GM19452 (cell line): ENCODE data around the gene CRYZL1.
"Not testable (repeated sequence)": the region's sequence is repeated elsewhere in the genome, so short reads cannot be mapped to it uniquely, and the experiment has no call there.

Experiments used
- ATAC-seq: cut with Tn5 transposase; IDR thresholded peaks from one replicate; pipeline ENCODE4 v1.9.1; 2021; ENCODE audit not compliant: unreplicated experiment

CRYZL1 gene

DNA sequence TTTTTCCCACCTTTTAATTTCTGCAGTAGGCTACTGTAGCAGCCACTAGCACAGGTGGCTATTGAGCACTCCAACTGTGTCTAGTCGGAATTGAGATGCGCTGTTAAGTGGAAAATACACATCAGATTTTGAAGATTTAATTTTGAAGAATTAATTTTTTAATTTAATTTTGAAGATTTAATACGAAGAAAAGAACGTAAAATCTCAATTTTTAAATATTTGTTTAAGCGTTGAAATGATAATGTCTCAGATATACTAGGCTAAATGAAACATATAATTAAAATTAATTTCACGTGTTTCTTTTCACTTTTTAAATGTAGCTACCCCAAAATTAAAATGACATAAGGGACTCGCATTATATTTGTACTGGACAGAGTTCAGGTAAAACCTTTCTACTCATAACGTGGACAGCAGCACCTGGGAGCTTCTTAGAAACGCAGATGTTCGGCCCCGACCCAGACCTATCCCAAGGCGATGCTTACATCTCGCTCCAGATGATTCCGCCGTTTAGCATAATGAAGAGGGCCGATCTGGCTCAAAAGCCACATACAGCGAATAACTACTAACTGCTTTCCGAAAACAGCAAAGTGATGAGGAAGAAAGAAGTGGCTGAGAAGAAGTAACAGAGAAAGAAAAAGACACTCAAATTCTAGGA, 717 bp downstream of the CRYZL1 start:
- no peak for ATAC-seq

DNA sequence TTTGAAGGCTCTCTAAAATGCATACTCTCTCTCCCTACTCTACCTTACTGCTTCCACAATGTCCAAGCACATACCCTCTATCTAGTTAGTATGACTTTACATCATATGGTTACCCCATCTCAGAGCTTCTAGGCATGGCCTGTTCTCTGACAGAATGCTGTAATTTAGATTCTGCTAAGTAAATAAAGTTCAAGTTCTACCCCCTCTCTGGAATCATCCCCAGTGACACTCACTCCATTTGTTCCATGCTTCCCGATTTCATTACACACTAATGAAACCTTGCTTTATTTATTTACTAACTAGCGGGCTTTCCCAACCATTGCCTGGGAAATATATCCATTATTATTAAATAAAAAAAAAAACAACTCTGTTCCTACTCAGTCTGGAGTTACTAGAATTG, 7.3 kb downstream of the CRYZL1 start:
- no peak for ATAC-seq

DNA sequence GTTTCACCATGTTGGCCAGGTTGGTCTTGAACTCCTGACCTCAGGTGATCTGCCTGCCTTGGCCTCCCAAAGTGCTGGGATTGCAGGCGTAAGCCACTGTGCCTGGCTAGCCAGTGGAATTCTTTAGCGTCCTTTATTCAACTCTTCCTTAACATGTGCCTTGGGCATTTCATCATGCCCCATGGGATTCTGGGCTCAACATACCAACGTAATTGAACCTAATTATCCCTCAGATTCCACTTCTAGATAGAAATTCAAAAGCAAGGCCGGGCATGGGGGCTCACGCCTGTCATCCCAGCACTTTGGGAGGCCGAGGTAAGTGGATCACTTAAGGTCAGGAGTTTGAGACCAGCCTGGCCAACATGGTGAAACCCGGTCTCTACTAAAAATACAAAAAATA, 15.4 kb downstream of the CRYZL1 start:
- not testable (repeated sequence) for ATAC-seq

DNA sequence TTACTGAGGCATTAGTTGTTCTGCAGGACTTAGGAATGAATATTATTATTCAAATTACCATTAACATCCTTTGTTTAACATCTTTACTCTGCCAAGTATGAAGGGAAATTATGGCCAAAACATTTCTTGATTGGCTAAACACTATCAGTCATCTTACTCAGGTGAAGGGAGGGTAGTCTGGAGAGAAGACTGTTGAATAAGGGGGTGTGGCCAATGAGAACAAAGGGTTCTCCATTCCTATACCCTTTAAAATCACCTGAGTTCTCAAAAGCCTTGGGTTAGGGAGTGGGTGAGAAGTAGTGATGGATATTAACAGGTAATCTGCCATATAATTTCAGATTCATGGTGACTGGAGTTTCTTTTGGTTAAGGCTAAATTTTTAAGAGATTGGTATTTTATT, 19.3 kb downstream of the CRYZL1 start:
- no peak for ATAC-seq

DNA sequence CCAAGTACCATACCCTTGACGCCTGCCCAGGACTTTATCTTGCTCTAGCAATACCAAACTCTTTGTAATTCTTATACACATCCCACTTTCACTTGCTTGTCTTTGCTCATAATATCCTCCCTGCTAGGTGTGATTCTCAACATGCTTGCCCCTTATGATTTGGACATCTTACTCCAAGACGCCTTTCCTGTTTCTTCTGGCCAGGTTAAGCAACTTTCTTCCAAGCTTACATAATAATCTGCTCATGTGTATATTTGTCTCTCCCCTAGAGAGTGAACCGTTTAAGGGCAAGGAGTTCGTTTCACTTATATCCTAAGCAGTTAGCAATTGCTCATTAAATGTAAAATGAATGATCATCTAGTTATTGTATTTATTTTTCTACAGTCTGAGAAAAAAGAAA, 21.8 kb downstream of the CRYZL1 start:
- no peak for ATAC-seq

DNA sequence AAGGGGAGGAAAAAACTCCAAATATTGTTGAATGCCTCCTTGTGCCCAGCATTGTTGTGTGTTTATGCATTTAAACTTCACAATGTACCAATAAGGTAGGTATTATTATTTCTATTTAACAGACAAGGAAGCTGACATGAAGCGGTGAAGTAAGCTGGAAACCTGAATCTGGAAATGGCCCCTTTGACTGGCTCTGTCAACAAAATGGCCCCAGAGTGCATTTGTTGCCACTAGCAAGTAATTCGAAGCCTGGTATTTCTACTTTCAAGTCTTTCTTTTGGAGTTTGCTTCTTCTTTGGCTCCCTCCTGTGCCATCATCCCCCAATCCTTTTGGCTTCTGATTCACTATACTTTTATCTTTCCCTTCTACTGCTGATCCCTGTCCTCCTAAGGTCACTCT, 23.1 kb downstream of the CRYZL1 start:
- ATAC-seq: no peak

DNA sequence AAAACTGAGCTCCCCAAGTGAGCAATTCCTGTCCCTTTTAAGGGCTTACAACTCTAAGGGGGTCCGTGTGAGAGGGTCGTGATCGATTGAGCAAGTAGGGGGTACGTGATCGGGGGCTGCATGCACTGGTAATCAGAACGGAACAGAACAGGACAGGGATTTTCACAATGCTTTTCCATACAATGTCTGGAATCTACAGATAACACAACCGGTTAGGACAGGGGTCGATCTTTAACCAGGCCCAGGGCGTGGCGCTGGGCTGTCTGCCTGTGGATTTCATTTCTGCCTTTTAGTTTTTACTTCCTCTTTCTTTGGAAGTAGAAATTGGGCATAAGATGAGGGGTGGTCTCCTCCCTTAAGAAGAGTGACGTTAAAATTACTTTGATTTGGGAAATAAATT, 24.0 kb downstream of the CRYZL1 start:
- not testable (repeated sequence) for ATAC-seq

DNA sequence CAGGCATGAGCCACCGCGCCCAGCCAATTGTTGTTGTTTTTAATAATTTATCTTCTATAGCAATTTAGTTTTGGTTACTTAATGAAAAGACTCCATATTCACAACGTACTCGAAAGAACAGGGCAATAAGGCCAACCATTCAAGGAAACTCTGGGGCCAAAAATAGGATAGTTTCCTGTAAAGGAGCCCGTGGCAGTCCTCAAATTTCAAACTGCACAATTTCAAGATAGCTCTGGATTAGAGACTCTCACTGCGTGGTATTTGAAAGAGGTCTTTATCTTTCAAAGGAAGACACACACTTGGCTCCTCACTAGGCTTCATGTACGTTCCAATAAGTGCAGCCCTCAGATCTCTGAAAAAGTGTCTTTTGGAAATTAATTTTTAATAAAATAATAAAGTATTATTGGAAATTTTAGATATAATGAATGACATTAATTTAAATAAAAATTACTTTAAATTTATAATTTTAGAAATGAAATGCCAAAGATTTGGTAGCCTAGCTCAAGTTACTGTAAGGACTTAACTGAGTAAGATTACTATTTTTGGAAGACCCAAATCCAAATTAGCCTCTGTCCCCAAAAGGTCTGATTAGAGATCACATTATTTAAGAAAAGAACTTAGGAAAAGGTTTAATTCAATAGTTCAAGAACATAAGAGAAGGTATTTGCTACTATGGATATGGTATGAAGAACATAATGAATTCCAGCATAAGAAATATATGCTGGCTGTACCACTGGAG, 30.4 kb downstream of the CRYZL1 start:
- ATAC-seq: no peak

DNA sequence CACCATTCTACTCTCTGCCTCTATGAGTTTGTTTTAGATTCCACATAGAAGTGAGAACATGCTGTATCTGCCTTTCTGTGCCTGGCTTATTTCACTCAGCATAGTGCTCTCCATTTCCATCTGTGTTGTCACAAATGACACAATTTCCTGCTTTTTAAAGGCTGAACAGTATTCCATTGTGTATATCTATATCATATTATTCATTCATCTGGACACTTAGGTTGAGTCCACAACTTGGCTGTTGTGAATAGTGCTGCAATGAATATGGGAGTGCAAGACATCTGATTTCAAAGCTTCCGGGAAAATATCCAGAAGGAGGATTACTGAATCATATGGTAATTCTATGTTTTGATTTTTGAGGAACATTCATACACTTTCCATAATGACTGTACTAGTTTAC, 33.0 kb downstream of the CRYZL1 start:
- ATAC-seq: no peak

DNA sequence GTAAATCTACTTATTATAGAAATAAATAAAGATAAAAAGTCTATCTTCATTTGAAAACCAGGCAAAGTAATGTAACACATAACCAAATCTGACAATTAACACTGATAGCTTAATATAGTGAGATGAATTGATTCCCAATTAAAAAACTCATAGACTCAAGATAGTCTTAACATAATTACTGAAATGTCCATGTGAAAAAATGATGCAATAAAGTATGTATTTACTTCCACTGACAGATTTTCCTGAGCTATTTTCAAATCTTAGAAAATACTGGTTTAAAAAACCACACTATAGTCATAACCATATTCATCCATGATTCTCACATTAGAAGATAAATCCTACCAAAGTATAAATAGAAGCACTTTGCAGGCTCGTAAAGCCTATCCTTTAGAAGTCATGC, 43.5 kb downstream of the CRYZL1 start:
- ATAC-seq: no peak

DNA sequence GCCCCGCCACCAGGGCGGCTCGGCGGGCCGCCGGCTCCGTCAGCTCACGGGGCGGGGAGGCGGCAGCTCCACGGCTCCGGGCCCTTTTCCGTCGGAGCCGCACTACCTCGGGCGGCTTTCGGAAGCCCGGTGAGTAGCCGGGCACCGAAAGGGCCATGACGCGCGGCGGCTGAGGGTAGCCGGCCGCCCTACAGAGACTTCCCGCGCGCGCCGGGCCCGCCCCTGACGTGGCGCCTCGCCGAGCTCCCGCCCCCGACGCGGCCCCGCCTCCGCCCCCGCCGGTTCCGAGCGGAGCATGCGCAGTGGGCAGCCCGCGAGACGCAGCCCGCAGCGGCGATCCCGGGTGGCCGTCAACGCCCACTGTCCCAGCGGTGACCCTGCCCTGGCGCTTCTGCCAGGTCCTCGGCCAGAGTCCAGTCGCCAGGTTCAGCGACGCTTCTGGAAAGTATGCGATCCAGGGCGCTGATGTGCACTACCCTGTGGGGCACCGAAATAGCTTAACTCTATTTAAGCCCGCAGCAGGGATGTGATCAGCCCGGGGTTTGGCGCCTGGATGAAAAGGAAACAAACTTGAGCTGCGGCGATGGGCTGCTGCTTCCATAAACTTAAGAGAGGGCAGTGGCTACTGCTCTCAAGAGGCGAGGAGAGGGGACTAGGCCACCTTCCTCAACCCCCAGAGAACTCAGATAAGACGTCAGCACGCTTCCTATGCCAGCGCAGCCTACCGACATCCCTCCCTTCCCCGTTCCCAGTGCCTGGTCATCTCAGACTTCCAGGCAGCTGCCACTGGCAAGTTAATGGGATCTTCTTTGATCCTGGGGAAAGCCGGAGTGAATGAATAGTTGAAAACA, 52.8 kb downstream of the CRYZL1 start, which contains the start of gene DONSON:
TSS of gene DONSON (minus strand) at position 200 of the 851 bp plus-strand sequence. CDS start at position 157, 43 bp downstream.
- peak; percentile 93 for ATAC-seq

DNA sequence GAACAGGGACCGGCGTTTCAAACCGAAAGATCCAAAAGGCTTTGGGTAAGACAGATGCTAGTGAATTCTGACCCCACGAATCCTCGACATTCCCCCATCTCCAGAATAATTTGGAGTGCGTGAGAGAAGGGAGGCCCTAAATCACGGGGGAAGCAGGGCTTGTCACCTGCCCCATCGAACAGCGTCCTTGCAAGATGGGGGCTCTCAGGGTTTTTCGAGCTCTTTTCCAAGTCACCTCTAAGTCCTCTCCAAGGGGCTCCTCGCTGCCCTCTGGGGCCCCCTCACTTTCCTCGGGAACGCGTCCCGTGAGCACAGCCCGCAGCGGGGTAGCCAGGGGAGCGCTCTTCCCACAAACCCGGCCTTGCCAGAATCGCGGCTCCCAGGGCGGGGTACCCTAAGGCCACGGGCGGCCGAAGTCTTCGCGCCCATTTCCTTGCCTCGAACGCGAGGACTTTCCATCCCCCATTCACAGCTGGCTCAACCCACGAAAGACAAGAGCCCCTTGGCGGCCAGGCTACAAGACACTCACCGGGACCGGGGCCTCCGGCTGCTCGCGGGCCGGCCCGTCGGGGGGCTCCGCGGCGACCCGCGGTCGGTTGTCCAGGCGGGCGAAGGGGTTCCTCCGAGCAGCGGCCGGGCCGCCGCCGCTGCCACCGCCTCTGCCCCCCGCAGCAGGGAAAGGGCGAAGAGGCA, 53.6 kb downstream of the CRYZL1 start:
- peak; percentile 26 for ATAC-seq

DNA sequence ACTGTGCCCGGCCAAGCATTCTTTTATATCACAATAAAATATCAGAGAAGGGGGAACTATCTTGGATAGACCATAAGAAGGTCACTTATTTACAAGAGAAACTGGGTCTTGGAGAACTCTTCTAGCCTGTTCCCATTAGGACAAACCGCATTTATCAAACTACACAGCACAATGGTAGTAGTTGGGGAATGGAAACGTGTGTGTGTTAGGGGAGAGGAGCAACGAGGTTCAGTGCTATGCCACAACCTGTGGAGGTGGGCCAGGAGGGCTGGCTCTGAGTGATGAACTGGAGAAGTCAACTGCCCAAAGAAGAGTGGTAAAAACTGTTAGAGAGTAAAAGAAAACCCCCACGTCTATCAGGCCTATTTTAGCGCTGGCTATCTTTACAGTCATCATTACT, 54.6 kb downstream of the CRYZL1 start:
- ATAC-seq: no peak

DNA sequence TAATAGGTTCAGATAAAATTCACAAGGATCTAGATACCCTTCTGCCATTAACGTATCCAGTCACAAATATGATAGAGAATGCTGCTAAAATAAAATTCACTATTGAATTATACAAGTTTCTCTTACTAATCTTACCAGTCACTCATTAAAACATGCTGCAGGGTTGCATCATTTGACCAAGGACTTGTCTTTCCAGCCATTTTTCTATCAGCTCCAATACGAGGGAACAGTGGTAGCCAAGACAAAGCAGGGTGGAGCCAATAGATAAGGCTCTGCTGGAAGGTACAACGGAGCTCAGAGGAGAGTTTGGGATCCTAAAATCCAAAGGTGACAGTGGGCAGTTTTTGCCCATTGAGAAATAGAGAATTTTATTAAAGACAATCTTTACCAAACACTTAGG, 57.1 kb downstream of the CRYZL1 start:
- no peak for ATAC-seq

DNA sequence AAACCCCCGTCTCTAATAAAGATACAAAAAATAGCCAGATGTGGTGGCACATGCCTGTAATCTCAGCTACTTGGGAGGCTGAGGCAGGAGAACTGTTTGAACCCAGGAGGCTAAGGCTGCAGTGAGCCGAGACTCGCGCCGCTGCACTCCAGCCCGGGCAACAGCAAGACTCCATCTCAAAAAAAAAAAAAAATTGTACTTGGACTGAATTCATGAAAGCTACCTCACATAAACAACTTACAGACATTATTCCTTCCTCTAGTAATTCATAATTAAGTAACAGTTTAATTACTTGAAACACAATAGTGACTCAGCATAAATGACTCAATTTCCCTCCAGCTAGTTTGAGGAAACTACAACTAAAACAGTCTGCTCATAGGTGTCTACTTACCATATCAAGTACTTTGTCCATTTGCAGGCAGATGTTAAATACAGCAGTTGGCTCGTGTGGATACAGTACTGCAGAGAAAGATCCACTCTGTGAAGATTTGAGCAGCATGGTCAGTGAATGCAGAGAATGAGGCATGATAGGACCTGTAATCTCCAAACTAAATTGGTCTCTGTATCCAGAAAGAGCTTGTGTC, 62.5 kb downstream of the CRYZL1 start:
- no peak for ATAC-seq

DNA sequence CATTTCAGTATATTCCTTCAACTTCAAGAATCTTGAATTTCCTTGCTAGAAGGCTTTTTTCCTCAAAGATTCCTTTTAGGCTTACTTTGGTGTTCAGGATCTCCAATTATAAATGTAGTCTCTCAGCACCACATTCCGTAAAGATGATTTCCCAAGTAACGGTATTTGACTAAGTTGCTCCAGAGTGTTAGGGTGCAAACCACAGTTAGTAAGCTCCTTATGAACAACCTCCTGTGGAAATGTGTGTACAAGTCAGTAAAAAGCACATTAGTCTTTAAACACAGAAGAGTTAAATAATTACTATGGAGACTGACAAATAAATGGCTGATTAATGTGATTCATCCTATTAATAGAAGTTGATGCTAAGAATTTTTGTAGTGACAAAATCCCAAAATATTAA, 63.3 kb downstream of the CRYZL1 start:
- no peak for ATAC-seq

DNA sequence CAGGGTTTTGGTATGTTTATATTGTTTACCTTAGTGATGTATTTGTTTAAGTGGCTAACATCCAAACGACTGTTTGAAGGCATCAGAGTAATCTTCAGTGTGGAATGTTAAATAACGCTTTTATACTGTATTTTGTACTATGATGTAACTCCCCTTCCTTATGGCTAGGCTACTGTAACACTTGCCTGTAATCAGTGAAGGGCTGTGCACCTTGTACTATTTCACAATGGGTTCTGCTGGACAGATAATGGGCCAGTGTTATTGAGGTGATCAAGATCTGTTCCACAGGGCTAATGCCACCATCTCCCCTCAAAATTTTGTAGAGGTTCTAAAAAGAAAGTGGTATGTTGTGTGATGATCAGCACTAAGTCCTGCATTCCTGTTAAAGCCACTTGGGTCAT, 64.8 kb downstream of the CRYZL1 start:
- not testable (repeated sequence) for ATAC-seq

DNA sequence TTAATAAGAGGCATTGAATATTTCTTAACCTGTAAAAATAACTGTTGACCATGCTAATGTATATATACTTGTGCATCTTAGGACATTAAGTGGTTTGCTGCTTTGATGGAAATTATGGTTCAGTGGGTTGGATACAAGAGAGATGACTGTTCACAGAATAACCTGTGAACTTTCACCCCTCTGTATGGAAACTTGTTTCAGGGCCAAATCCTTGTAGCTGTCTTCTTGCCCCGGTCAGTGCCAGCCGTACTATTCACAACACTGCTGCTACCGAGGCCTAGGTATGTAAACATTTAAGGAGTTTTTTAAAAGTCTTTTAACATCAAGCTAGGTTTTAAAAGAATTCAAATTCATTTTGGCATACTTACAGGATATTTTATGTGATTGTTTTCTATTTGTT, 69.2 kb downstream of the CRYZL1 start:
- no peak for ATAC-seq

DNA sequence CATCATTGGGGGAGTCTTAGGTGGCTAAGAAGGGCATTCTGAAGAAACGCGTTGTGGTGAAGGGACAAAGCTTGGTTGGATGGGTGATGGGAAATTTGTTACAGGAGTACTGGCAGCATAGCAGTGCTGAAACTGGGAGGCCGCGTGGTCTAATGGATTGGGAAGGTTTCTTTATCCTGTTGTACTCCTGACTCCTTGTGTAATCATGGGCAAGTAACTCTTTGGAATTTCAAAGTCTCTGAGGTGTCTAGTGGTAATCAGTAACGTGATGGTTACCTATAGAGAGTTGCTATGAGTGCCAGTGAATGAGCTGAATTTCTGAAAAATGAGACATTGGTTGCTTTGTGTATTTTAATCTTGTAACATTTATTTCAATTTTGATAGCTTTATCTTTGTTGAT, 71.5 kb downstream of the CRYZL1 start:
- ATAC-seq: no peak

DNA sequence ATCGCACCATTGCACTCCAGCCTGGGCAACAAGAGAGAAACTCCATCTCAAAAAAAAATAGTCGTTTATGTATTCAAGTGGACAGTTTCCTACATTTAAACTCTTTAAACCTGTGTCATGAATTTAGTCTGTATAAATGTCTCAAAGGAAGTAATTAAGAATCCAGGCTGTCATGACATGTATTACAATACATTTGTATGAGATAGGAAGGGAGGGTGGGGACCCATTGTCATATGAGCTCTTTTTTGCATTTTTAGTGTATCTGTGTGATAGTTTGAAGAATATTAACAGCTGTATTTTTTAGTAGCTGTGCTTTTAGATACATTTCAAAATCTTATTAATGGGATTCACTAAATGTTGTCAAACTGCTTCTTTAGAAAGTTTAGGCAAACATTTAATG, 73.1 kb downstream of the CRYZL1 start:
- ATAC-seq: no peak

DNA sequence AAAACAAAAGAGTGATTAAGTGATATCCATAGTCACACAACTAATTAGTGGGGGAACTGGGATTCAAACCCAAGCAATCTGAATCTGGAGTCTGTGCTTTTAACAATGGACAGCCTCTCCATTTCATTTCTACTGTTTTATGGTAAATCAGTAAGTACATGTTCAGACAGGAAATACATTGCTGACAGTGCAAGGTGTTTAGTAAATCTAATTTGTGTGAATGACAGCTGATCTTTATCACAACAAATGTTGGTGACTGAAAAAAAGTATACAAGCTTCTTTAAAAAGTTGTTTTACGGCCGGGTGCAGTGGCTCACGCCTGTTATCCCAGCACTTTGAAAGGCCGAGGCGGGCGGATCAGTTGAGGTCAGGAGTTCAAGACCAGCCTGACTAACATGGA, 73.6 kb downstream of the CRYZL1 start:
- no peak for ATAC-seq
